WTC11 (cell line): ENCODE measurements around the gene NDUFAF8. TPM values are rescaled to one million over a fixed set of nuclear protein-coding genes. Genes with fewer than 3 reads are reported as not detected.

Experiments used
- ATAC-seq: fragments of 200-7000 bp; cut with Tn5 transposase; 2 replicates; pipeline ENCODE4 v1.10.0; 2021; ENCODE audit warnings: mild to moderate bottlenecking, moderate library complexity
- CTCF ChIA-PET: fragments of 300-600 bp; sonication (Branson Sonifier 250); formaldehyde crosslinking; loops from one replicate; lab custom pipeline; 2021; ENCODE audit warnings: antibody characterized with exemption; lab: Charles Lee
- POLR2A ChIA-PET: fragments of 350-600 bp; sonication (Branson Sonifier 250); formaldehyde crosslinking; loops from one replicate; lab custom pipeline; 2021; ENCODE audit warnings: antibody characterized with exemption; lab: Charles Lee
- DNase-seq: peaks from one replicate; pipeline ENCODE4 v3.0.0; 2021; ENCODE audit warnings: low spot score
- H3K27ac Mint-ChIP-seq: 2 replicates; pipeline ENCODE4 v1.8.0; 2021; ENCODE audit warnings: mixed read lengths
- H3K27me3 Mint-ChIP-seq: 2 replicates; pipeline ENCODE4 v1.8.0; 2021; ENCODE audit warnings: low read depth, mild to moderate bottlenecking, moderate library complexity, mixed read lengths
- H3K36me3 Mint-ChIP-seq: 2 replicates; pipeline ENCODE4 v1.8.0; 2021; ENCODE audit warnings: mixed read lengths
- H3K4me1 Mint-ChIP-seq: 2 replicates; pipeline ENCODE4 v1.8.0; 2022; ENCODE audit warnings: mixed read lengths
- H3K4me3 Mint-ChIP-seq: 2 replicates; pipeline ENCODE4 v1.8.0; 2021; ENCODE audit warnings: mild to moderate bottlenecking, moderate library complexity, mixed read lengths
- H3K9me3 Mint-ChIP-seq: 2 replicates; pipeline ENCODE4 v1.8.0; 2021; ENCODE audit warnings: mixed read lengths
- IRF2 ChIP-seq: sonication (generic); formaldehyde crosslinking; IDR thresholded peaks from 2 replicates; pipeline ENCODE4 v1.8.0; 2022; ENCODE audit warnings: low read depth, missing genetic modification reagents, borderline replicate concordance
- MXD4 ChIP-seq: fragments of 250-450 bp; sonication (Bioruptor Pico); IDR thresholded peaks from 2 replicates; pipeline ENCODE4 v1.8.0; 2021; ENCODE audit warnings: mild to moderate bottlenecking, moderate library complexity, borderline replicate concordance
- NR1H2 ChIP-seq: sonication (generic); formaldehyde crosslinking; IDR thresholded peaks from 2 replicates; pipeline ENCODE4 v1.9.0; 2021; ENCODE audit warnings: mild to moderate bottlenecking, moderate library complexity, missing genetic modification reagents
- SOX15 ChIP-seq: fragments of 250-450 bp; sonication (Bioruptor Pico); IDR thresholded peaks from 2 replicates; pipeline ENCODE4 v1.9.0; 2021; ENCODE audit warnings: mild to moderate bottlenecking
- SP1 ChIP-seq: sonication (generic); formaldehyde crosslinking; conservative IDR thresholded peaks from 2 replicates; pipeline ENCODE4 v1.8.1; 2022; ENCODE audit warnings: missing genetic modification reagents
- ZNF219 ChIP-seq: sonication (generic); formaldehyde crosslinking; IDR thresholded peaks from 2 replicates; pipeline ENCODE4 v1.8.0; 2023; ENCODE audit warnings: missing genetic modification reagents, mild to moderate bottlenecking, borderline replicate concordance
- ZNF232 ChIP-seq: sonication (generic); formaldehyde crosslinking; IDR thresholded peaks from 2 replicates; pipeline ENCODE4 v1.8.0; 2022; ENCODE audit warnings: mild to moderate bottlenecking, missing genetic modification reagents
- ZNF317 ChIP-seq: sonication (generic); formaldehyde crosslinking; IDR thresholded peaks from 2 replicates; pipeline ENCODE4 v1.8.1; 2023; ENCODE audit warnings: low read depth, mild to moderate bottlenecking, moderate library complexity, missing genetic modification reagents, borderline replicate concordance
- total RNA-seq: library from RNA; stranded (reverse); gene quantifications from 3 replicates; pipeline ENCODE4 v1.2.3, GENCODE V29; 2021
- TF ChIP-seq, protein P1 (sequence below): sonication (generic); formaldehyde crosslinking; IDR thresholded peaks from 2 replicates; pipeline ENCODE4 v1.8.0; 2023; ENCODE audit warnings: missing genetic modification reagents, mild to moderate bottlenecking, borderline replicate concordance
- TF ChIP-seq, protein P2 (sequence below): sonication (generic); formaldehyde crosslinking; IDR thresholded peaks from 2 replicates; pipeline ENCODE4 v1.8.1; 2022; ENCODE audit warnings: mild to moderate bottlenecking, missing genetic modification reagents, moderate library complexity, borderline replicate concordance
- TF ChIP-seq, protein P3 (sequence below): sonication (generic); formaldehyde crosslinking; IDR thresholded peaks from 2 replicates; pipeline ENCODE4 v1.8.1; 2022; ENCODE audit warnings: low read depth, missing genetic modification reagents, borderline replicate concordance
- TF ChIP-seq, protein P4 (sequence below): fragments of 200-600 bp; IDR thresholded peaks from 2 replicates; pipeline ENCODE4 v1.8.0; 2022; ENCODE audit warnings: antibody characterized with exemption
- TF ChIP-seq, protein P5 (sequence below): fragments of 250-450 bp; sonication (Bioruptor Pico); conservative IDR thresholded peaks from 2 replicates; pipeline ENCODE4 v1.9.0; 2021; ENCODE audit warnings: mild to moderate bottlenecking
- TF ChIP-seq, protein P6 (sequence below): fragments of 250-450 bp; sonication (Bioruptor Pico); IDR thresholded peaks from 2 replicates; pipeline ENCODE4 v1.9.0; 2021; ENCODE audit warnings: moderate library complexity, mild to moderate bottlenecking, inconsistent platforms, borderline replicate concordance
- TF ChIP-seq, protein P7 (sequence below): sonication (generic); formaldehyde crosslinking; IDR thresholded peaks from 2 replicates; pipeline ENCODE4 v1.8.1; 2022; ENCODE audit warnings: low read depth, mild to moderate bottlenecking, moderate library complexity, missing genetic modification reagents, borderline replicate concordance
- TF ChIP-seq, protein P8 (sequence below): sonication (generic); formaldehyde crosslinking; IDR thresholded peaks from 2 replicates; pipeline ENCODE4 v1.8.1; 2022; ENCODE audit warnings: missing genetic modification reagents, borderline replicate concordance
- TF ChIP-seq, protein P9 (sequence below): sonication (generic); formaldehyde crosslinking; IDR thresholded peaks from 2 replicates; pipeline ENCODE4 v1.8.1; 2022; ENCODE audit warnings: mild to moderate bottlenecking, moderate library complexity, missing genetic modification reagents

Gene NDUFAF8
- total RNA-seq, 1 experiment from 2014 or later = 73.0 TPM

DNA sequence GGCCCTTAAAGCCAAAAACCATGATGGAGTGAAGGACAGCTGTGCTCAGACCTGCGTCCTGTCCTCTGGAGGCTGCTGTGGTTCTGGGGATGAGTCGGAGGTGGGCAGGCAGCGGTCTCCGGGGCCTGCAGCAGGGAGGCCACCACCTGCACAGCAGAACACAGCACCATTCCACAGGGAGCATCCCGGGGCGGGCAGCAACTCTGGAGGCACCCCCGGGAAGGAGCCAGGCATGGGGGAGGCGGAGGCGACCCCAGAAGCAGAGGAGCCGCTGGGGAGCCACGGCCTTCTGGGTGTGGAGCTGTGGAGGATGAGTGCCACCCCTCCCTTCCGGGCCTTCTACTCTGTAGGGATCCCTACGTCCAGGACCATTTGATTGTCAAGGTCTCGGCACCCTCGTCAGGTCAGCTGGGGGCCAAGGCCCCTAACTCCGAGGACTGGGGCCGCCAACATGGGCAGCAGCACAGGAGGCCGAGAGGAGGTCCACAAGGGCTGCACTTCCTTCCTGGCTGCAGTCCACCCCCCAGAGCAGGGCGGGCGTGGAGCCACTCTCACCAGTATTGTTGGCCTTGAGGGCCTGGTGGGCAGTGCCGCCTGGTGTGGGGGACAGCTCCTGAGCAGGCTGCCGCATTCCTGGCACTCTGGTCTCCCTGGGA, 40.2 kb upstream of the NDUFAF8 start:
- no peak overlapping the region for H3K4me3 Mint-ChIP-seq
- no peak for ATAC-seq
- H3K9me3 Mint-ChIP-seq = no peaks in the 10 kb centered on the region
- H3K27ac Mint-ChIP-seq = no peak overlapping the region
- no peak for DNase-seq
- CTCF ChIA-PET = interaction anchor here (1.5 to 1.7 kb wide), 2 partner anchors 56 to 175 kb away, joined by 3 to 4 read pairs; no protein-coding TSS in a partner anchor
- H3K36me3 Mint-ChIP-seq = peaks cover 2% of the 10 kb centered on the region; the same call in 1 of the 2 replicates
- no peaks in the 10 kb centered on the region for H3K4me1 Mint-ChIP-seq
- POLR2A ChIA-PET = no interaction called here
- H3K27me3 Mint-ChIP-seq = no peaks in the 10 kb centered on the region
- TF ChIP-seq MXD4 = no peak
- TF ChIP-seq, protein P1, sequence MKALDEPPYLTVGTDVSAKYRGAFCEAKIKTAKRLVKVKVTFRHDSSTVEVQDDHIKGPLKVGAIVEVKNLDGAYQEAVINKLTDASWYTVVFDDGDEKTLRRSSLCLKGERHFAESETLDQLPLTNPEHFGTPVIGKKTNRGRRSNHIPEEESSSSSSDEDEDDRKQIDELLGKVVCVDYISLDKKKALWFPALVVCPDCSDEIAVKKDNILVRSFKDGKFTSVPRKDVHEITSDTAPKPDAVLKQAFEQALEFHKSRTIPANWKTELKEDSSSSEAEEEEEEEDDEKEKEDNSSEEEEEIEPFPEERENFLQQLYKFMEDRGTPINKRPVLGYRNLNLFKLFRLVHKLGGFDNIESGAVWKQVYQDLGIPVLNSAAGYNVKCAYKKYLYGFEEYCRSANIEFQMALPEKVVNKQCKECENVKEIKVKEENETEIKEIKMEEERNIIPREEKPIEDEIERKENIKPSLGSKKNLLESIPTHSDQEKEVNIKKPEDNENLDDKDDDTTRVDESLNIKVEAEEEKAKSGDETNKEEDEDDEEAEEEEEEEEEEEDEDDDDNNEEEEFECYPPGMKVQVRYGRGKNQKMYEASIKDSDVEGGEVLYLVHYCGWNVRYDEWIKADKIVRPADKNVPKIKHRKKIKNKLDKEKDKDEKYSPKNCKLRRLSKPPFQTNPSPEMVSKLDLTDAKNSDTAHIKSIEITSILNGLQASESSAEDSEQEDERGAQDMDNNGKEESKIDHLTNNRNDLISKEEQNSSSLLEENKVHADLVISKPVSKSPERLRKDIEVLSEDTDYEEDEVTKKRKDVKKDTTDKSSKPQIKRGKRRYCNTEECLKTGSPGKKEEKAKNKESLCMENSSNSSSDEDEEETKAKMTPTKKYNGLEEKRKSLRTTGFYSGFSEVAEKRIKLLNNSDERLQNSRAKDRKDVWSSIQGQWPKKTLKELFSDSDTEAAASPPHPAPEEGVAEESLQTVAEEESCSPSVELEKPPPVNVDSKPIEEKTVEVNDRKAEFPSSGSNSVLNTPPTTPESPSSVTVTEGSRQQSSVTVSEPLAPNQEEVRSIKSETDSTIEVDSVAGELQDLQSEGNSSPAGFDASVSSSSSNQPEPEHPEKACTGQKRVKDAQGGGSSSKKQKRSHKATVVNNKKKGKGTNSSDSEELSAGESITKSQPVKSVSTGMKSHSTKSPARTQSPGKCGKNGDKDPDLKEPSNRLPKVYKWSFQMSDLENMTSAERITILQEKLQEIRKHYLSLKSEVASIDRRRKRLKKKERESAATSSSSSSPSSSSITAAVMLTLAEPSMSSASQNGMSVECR (CRISPR knock-in tag) = no peak
- no peak for TF ChIP-seq SOX15 (CRISPR knock-in tag)
- TF ChIP-seq, protein P2, sequence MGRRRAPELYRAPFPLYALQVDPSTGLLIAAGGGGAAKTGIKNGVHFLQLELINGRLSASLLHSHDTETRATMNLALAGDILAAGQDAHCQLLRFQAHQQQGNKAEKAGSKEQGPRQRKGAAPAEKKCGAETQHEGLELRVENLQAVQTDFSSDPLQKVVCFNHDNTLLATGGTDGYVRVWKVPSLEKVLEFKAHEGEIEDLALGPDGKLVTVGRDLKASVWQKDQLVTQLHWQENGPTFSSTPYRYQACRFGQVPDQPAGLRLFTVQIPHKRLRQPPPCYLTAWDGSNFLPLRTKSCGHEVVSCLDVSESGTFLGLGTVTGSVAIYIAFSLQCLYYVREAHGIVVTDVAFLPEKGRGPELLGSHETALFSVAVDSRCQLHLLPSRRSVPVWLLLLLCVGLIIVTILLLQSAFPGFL = no peak
- no peak for TF ChIP-seq NR1H2
- TF ChIP-seq, protein P3, sequence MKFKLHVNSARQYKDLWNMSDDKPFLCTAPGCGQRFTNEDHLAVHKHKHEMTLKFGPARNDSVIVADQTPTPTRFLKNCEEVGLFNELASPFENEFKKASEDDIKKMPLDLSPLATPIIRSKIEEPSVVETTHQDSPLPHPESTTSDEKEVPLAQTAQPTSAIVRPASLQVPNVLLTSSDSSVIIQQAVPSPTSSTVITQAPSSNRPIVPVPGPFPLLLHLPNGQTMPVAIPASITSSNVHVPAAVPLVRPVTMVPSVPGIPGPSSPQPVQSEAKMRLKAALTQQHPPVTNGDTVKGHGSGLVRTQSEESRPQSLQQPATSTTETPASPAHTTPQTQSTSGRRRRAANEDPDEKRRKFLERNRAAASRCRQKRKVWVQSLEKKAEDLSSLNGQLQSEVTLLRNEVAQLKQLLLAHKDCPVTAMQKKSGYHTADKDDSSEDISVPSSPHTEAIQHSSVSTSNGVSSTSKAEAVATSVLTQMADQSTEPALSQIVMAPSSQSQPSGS (CRISPR knock-in tag) = no peak
- no peak for TF ChIP-seq ZNF317 (CRISPR knock-in tag)
- TF ChIP-seq, protein P4, sequence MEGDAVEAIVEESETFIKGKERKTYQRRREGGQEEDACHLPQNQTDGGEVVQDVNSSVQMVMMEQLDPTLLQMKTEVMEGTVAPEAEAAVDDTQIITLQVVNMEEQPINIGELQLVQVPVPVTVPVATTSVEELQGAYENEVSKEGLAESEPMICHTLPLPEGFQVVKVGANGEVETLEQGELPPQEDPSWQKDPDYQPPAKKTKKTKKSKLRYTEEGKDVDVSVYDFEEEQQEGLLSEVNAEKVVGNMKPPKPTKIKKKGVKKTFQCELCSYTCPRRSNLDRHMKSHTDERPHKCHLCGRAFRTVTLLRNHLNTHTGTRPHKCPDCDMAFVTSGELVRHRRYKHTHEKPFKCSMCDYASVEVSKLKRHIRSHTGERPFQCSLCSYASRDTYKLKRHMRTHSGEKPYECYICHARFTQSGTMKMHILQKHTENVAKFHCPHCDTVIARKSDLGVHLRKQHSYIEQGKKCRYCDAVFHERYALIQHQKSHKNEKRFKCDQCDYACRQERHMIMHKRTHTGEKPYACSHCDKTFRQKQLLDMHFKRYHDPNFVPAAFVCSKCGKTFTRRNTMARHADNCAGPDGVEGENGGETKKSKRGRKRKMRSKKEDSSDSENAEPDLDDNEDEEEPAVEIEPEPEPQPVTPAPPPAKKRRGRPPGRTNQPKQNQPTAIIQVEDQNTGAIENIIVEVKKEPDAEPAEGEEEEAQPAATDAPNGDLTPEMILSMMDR = no peak
- TF ChIP-seq IRF2 (CRISPR knock-in tag) = no peak
- TF ChIP-seq, protein P5, sequence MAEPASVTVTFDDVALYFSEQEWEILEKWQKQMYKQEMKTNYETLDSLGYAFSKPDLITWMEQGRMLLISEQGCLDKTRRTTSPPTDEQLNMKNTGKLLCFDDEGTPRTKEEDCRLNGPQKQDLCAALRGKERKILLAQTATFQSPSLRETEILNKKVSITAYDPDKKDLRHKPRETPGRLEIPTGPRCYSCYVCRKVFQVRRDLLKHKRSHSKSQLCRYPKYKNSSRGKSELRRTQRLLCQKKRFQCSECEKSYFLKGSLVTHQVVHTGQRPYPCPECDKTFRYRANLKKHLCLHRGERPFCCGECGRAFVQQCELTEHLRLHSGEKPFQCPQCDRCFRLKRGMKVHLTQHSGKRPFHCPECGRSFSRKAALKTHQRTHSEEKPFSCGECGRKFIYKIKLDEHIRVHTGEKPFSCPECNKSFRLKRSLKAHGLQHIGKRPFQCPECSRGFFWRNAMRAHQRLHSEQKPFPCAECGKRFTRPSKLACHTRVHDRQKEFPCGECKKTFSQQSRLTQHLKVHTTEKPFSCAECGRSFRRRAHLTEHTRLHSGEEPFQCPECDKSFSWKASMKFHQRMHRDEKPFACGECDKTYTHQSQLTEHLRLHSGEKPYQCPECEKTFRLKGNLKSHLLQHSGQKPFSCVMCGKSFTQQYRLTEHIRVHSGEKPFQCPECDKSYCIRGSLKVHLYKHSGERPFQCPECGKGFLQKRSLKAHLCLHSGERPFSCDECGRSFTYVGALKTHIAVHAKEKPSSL (CRISPR knock-in tag) = no peak
- TF ChIP-seq, protein P6, sequence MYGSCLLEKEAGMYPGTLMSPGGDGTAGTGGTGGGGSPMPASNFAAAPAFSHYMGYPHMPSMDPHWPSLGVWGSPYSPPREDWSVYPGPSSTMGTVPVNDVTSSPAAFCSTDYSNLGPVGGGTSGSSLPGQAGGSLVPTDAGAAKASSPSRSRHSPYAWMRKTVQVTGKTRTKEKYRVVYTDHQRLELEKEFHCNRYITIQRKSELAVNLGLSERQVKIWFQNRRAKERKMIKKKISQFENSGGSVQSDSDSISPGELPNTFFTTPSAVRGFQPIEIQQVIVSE (CRISPR knock-in tag) = no peak
- TF ChIP-seq ZNF219 (CRISPR knock-in tag) = no peak
- TF ChIP-seq ZNF232 = no peak
- TF ChIP-seq, protein P7, sequence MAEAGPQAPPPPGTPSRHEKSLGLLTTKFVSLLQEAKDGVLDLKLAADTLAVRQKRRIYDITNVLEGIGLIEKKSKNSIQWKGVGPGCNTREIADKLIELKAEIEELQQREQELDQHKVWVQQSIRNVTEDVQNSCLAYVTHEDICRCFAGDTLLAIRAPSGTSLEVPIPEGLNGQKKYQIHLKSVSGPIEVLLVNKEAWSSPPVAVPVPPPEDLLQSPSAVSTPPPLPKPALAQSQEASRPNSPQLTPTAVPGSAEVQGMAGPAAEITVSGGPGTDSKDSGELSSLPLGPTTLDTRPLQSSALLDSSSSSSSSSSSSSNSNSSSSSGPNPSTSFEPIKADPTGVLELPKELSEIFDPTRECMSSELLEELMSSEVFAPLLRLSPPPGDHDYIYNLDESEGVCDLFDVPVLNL (CRISPR knock-in tag) = no peak
- TF ChIP-seq, protein P8, sequence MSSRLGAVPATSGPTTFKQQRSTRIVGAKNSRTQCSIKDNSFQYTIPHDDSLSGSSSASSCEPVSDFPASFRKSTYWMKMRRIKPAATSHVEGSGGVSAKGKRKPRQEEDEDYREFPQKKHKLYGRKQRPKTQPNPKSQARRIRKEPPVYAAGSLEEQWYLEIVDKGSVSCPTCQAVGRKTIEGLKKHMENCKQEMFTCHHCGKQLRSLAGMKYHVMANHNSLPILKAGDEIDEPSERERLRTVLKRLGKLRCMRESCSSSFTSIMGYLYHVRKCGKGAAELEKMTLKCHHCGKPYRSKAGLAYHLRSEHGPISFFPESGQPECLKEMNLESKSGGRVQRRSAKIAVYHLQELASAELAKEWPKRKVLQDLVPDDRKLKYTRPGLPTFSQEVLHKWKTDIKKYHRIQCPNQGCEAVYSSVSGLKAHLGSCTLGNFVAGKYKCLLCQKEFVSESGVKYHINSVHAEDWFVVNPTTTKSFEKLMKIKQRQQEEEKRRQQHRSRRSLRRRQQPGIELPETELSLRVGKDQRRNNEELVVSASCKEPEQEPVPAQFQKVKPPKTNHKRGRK (CRISPR knock-in tag) = no peak
- TF ChIP-seq, protein P9, sequence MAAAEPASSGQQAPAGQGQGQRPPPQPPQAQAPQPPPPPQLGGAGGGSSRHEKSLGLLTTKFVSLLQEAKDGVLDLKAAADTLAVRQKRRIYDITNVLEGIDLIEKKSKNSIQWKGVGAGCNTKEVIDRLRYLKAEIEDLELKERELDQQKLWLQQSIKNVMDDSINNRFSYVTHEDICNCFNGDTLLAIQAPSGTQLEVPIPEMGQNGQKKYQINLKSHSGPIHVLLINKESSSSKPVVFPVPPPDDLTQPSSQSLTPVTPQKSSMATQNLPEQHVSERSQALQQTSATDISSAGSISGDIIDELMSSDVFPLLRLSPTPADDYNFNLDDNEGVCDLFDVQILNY (CRISPR knock-in tag) = no peak
- TF ChIP-seq SP1 (CRISPR knock-in tag) = no peak
